Right forelimb (tissue), 1 donor: ENCODE data around the gene PTPN14.

Experiments
- DNase-seq: peaks from one replicate; pipeline ENCODE4 v3.0.0-alpha.2; 2018

Gene PTPN14

DNA sequence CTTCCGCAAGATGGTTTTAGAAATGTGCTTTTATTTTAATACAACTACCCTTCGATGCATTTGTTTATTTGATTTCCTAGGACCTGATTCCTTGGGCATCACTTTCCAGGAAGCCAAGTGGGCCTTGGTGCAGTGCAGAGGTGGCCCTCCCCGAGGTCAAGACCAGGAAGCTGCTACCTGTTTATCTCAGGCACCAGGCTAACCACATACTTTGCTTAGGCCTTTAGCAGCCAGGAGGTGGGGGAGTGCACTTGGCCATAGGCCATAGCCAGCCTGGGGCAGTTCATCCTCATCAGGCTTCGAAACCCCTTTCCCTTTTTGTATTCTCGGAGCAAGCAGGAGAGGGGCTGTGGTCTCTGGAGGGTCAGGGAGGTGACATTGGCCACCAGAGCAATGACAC is 225.0 kb downstream of the PTPN14 start:
- DNase-seq: no peak

DNA sequence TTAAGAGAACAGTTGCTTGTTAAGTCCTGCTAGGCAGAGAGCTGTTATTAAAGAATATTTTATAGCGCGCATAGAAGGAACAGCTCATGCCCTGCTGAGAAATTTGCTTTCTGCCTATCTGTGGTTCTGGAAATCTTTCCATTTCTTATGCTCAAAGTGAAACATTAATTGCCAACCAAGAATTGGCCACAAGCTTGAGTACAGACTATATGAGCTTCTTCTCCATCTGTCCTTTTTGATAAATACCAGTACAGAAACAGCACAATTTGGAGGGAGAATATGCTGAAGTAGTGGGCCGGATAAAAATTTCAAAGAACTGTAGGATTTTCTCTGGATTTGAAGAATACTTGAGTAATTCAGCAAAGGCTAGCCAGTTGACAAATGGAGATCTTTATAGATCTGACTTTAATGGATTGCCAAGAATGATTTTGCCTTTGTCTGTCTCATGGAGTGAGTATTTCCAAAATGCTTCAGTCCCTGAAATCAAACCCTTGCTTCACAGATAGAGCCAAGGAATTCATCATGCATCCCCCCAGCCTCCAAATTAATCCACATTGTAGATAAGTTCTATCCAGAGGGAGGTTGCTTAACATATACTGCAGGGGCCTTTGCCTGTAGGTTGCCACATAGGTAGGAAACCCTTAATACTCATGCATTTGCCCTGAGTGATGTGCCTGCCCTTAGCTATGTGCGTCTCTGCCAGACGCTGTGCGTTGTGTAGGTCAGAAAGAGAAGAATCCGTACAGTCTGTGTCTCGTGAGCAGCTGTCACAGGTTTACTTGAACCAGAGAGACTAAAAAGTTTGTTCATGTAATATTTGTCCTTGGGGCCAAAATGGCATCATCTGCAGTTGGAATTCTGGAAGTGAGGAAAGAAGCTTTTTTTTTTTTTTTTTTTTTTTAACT is 226.3 kb downstream of the PTPN14 start:
- no peak for DNase-seq

- DNase-seq: no peak
These were observed 229.5 kb downstream of the PTPN14 start for GRCh38 chr1:214321705-214322453.

- DNase-seq: no peak
These were observed 231.5 kb downstream of the PTPN14 start for GRCh38 chr1:214319938-214320337.

- DNase-seq: no peak
These were observed 232.3 kb downstream of the PTPN14 start for GRCh38 chr1:214318956-214319736.

DNA sequence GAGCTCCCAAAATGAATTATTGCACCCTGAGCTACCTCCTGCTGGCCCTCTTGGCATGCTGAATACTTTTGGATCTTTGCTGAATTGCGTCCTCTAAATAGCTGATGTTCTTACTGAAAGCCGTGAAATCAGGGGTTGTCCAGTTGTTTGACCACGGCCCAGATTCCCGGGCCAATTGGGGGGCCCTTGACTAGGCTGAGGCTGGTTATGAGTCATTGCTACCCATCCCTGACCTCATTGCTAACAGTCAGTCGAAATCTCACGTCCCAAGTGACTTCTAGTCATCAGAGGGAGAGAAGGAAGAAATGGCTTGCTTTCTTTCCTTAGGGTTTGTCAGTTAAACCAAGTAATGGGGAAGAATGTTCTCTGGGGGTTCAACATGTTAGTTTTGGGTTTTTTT is 233.0 kb downstream of the PTPN14 start:
- no peak for DNase-seq

DNA sequence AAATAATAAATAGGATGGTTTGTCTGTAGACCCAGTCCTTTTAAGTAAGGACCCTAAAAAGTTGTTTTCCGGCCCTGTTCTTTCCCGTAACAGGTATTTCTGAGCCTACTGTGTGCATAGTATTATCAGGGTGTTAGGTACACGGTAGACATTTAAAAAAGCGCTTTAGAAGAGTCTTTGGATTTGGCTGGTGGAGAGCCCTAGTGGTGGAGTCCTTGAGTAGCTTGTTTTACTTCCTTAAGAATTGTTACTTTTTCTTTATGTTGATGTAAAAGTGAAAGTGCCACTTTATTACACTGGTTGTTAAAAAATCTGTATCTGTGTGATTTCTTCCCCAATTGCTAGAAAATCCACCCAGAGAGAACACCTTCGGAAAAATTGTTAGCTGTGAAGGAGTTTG is 233.7 kb downstream of the PTPN14 start:
- no peak for DNase-seq

- no peak for DNase-seq
These were observed 234.1 kb downstream of the PTPN14 start for GRCh38 chr1:214317300-214317699.

GRCh38 chr1:214316593-214316992 is 234.8 kb downstream of the PTPN14 start:
- no peak for DNase-seq

GRCh38 chr1:214314178-214314843 is 237.1 kb downstream of the PTPN14 start:
- DNase-seq: no peak

- DNase-seq: no peak
These were observed 238.8 kb downstream of the PTPN14 start for GRCh38 chr1:214312530-214313051.

DNA sequence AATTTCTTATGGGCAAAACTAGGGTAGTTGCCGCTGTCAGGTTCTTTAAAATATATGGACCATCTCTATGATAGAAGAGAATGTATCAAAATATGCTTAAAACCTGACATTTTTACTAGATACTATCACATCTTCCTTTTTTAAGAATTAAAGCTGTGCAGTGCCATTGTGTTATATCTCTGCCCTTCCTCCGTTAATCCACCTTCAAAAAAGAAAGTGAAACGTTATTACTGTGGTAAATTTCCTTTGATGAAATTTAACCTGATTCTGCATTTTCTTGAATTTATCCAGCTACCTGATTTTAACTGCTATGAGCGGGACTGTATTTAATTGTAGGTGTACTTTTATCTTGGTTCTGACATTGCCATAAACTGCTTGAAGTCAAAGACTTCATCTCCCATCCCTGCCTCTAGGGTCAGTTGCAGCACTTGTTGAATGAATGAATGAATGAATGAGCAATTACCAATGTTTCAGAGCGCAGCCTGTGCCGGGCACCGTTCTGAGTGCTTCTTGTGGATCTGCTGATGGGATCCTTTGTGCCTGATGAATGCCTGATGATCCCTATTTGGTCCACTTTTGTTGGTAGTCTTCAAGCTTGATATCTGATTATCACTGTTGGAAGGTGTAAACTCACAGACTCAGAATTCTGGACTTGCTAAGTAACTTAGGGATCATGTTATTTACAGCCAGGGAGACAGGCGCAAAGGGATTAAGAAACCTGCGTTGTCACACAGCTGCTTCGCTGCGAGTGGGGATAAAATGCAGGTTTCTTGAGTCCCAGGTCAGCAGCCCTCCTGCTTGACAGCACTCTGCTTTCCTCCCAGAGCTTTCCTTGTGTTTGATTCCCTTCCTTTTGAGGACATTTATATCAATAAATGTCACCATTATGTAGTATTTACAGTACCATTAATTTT is 240.4 kb downstream of the PTPN14 start:
- no peak for DNase-seq

- no peak for DNase-seq
These were observed 241.4 kb downstream of the PTPN14 start for GRCh38 chr1:214310010-214310409.

GRCh38 chr1:214306269-214306668 is 245.1 kb downstream of the PTPN14 start:
- no peak for DNase-seq

GRCh38 chr1:214305164-214305751 is 246.1 kb downstream of the PTPN14 start:
- DNase-seq: no peak

GRCh38 chr1:214303141-214303930 is 248.1 kb downstream of the PTPN14 start:
- no peak for DNase-seq

DNA sequence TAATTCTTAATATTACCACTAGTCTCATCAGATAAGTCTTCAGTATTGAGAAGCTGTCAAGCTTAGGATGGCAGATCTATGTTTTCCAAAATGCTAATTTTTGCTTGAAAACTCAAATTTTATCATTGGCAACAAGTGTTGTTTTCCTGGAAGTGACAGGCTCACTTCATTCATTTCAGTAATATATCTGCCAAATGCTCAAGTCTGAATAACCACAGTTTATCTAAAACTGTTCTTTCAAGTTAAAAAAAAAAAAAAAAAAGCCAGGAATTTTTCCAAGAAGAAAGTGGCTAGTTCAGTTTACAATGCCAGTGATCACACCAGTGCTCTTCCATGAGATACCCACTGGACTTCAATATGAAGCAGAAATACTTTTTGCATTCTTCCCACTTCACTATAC is 249.9 kb downstream of the PTPN14 start:
- DNase-seq: no peak

GRCh38 chr1:214300149-214300780 is 251.1 kb downstream of the PTPN14 start:
- no peak for DNase-seq
